HepG2 (cell line): ENCODE measurements around the gene ZMYND10. TPM values are rescaled to one million over a fixed set of nuclear protein-coding genes. Genes with fewer than 3 reads are reported as not detected.

Source experiments
- ATAC-seq: fragments of 200-7000 bp; cut with Tn5 transposase; 3 replicates; pipeline ENCODE4 v1.9.1; 2020; ENCODE audit warnings: mild to moderate bottlenecking, moderate library complexity
- BruUV-seq: library from RNA; stranded (reverse); fragments of 400-500 nt; replicated peaks from 2 replicates; lab custom pipeline; 2021; lab: Mats Ljungman, UMichigan
- CTCF ChIA-PET: fragments of 300-600 bp; formaldehyde crosslinking; extraction: SDS; loops from one replicate; lab custom pipeline; 2021; ENCODE audit warnings: low total read pairs, inconsistent platforms, low intra/inter-chr PET ratio; lab: Yijun Ruan, JAX
- POLR2A ChIA-PET: fragments of 350-600 bp; sonication (Branson Sonifier 250); formaldehyde crosslinking; loops from one replicate; lab custom pipeline; 2020; ENCODE audit warnings: antibody characterized with exemption, inconsistent platforms; lab: Yijun Ruan, JAX
- DNase-seq: peaks from one replicate; pipeline ENCODE4 v3.0.0-alpha.2; 2015; ENCODE audit warnings: low spot score
- FAIRE-seq: peaks from 3 replicates; lab custom pipeline; 2011; peaks lifted over from hg19 to GRCh38; lab: Jason Lieb, UNC
- H2AFZ ChIP-seq: one replicate; pipeline ENCODE4 v1.6.1; 2011; ENCODE audit warnings: low read length, inconsistent platforms
- H3K27ac ChIP-seq: fragments of 300-600 bp; 3 replicates; pipeline ENCODE4 v1.8.0; 2011; ENCODE audit warnings: mixed run types, mild to moderate bottlenecking, mixed read lengths, low read length, inconsistent platforms; ENCODE audit not compliant: insufficient read depth; ENCODE audit errors: extremely low read length
- H3K27me3 ChIP-seq, 2 experiments: fragments of 200-600 bp in 1 of 2; 2 replicates in 1 of 2; 3 replicates in 1 of 2; pipeline versions ENCODE4 v1.6.0 to v1.8.0; 2011; ENCODE audit warnings: low read length in 2 of 2, mild to moderate bottlenecking in 2 of 2, moderate library complexity in 2 of 2, inconsistent platforms in 1 of 2; ENCODE audit not compliant: insufficient read depth in 2 of 2, control insufficient read depth in 1 of 2
- H3K36me3 ChIP-seq, 2 experiments: fragments of 200-600 bp in 1 of 2; replicated peaks in 1 of 2; 2 replicates in 1 of 2; 3 replicates in 1 of 2; pipeline versions ENCODE4 v1.5.1 to v1.8.0; 2011; ENCODE audit warnings: low read length in 2 of 2, inconsistent platforms in 1 of 2; ENCODE audit not compliant: insufficient read depth in 2 of 2, control insufficient read depth in 1 of 2
- H3K4me1 ChIP-seq: 2 replicates; pipeline ENCODE4 v1.5.1; 2012; ENCODE audit warnings: low read length, inconsistent platforms; ENCODE audit not compliant: insufficient read depth
- H3K4me2 ChIP-seq: 2 replicates; pipeline ENCODE4 v1.6.0; 2011; ENCODE audit warnings: low read depth, low read length, inconsistent platforms
- H3K4me3 ChIP-seq, 3 experiments: fragments of 200-600 bp in 1 of 3; sonication (generic), shearing (Covaris generic) in 1 of 3; replicated peaks in 1 of 3; 2 replicates each; pipeline ENCODE4 v1.5.1; 2011 to 2016; ENCODE audit warnings: low read length in 3 of 3, inconsistent platforms in 2 of 3, low read depth in 2 of 3, mild to moderate bottlenecking in 2 of 3, control low read depth in 1 of 3, mixed read lengths in 1 of 3; ENCODE audit not compliant: insufficient read depth in 1 of 3
- H3K79me2 ChIP-seq: one replicate; pipeline ENCODE4 v1.6.1; 2011; ENCODE audit warnings: low read length, inconsistent platforms; ENCODE audit not compliant: insufficient read depth
- H3K9ac ChIP-seq: 2 replicates; pipeline ENCODE4 v1.6.0; 2011; ENCODE audit warnings: mild to moderate bottlenecking, low read depth, low read length, inconsistent platforms; ENCODE audit not compliant: insufficient read depth
- H3K9me3 ChIP-seq: 2 replicates; pipeline ENCODE4 v1.5.1; 2012; ENCODE audit warnings: mild to moderate bottlenecking, low read length
- H4K20me1 ChIP-seq: 2 replicates; pipeline ENCODE4 v1.6.0; 2011; ENCODE audit warnings: inconsistent platforms, mild to moderate bottlenecking, low read length, moderate library complexity; ENCODE audit not compliant: insufficient read depth
- GABPA ChIP-seq, 2 experiments: IDR thresholded peaks; 2 replicates each; pipeline ENCODE4 v1.6.1; 2011 to 2016; ENCODE audit warnings: low read depth in 2 of 2, low read length in 1 of 2, missing biosample characterization in 1 of 2, missing genetic modification characterization in 1 of 2
- SOX13 ChIP-seq, 3 experiments: fragments of 450-650 bp in 1 of 3; sonication (generic) in 1 of 3; formaldehyde crosslinking in 1 of 3; IDR thresholded peaks in 2 of 3; conservative IDR thresholded peaks in 1 of 3; 2 replicates each; pipeline versions ENCODE4 v1.5.0 to v1.6.1; 2016 to 2020; ENCODE audit warnings: antibody characterized with exemption in 1 of 3, mild to moderate bottlenecking in 1 of 3, missing compliant biosample characterization in 1 of 3, missing genetic modification reagents in 1 of 3, moderate library complexity in 1 of 3
- SRY ChIP-seq: sonication (generic); formaldehyde crosslinking; IDR thresholded peaks from 2 replicates; pipeline ENCODE4 v1.8.0; 2022; ENCODE audit warnings: mild to moderate bottlenecking, missing genetic modification reagents
- ZNF12 ChIP-seq: sonication (generic); formaldehyde crosslinking; IDR thresholded peaks from 2 replicates; pipeline ENCODE4 v1.5.0; 2020; ENCODE audit warnings: missing genetic modification reagents
- ZNF274 ChIP-seq: sonication (generic); formaldehyde crosslinking; IDR thresholded peaks from 2 replicates; pipeline ENCODE4 v1.5.1; 2020; ENCODE audit warnings: mild to moderate bottlenecking, missing genetic modification reagents
- ZSCAN31 ChIP-seq: sonication (generic); formaldehyde crosslinking; IDR thresholded peaks from 2 replicates; pipeline ENCODE4 v1.5.0; 2020; ENCODE audit warnings: low read depth, mild to moderate bottlenecking, missing genetic modification reagents
- WGBS: methylation state at CpG from one replicate; pipeline ENCODE4 v1.1.6; 2017; ENCODE audit warnings: low lambda C conversion rate; 5-methylcytosine and 5-hydroxymethylcytosine counted together
- in situ Hi-C: cut with HindIII; loops from 2 replicates; pipeline ENCODE4 v1.10.0; 2017; ENCODE audit warnings: low pct_unique_long_range_greater_than_20kb; ENCODE audit not compliant: extremely low pct_ligation_motif_present
- intact Hi-C: fragments of 100-400 bp; cut with micrococcal nuclease; formaldehyde crosslinking; loops from one replicate; pipeline ENCODE4 v1.10.0; 2022; ENCODE audit not compliant: unreplicated experiment
- polyA plus RNA-seq, 8 experiments: library from polyadenylated mRNA; depleted of rRNA in 3 of 8; stranded (reverse) in 7 of 8; unstranded in 1 of 8; fragments of >200 nt; fragmentation: Illumina TruSeq in 4 of 8; extraction: Trizol in 4 of 8; gene quantifications; 2 replicates each; pipeline versions ENCODE4 v1.2.1 to v1.2.3, GENCODE V29; 2011 to 2016; ENCODE audit warnings: low read depth in 4 of 8, missing spikeins in 1 of 8, mixed read lengths in 1 of 8; ENCODE audit not compliant: insufficient read depth in 1 of 8
- total RNA-seq, 5 experiments: library from RNA; depleted of rRNA; stranded (reverse); fragments of >200 nt; fragmentation: Illumina TruSeq; extraction: Trizol; gene quantifications; 2 replicates each; pipeline ENCODE4 v1.2.3, GENCODE V29; 2016; ENCODE audit warnings: low read depth in 1 of 5
- TF ChIP-seq, protein P1 (sequence below): sonication (generic); formaldehyde crosslinking; IDR thresholded peaks from 2 replicates; pipeline ENCODE4 v1.5.1; 2020; ENCODE audit warnings: missing genetic modification reagents, mild to moderate bottlenecking, borderline replicate concordance
- TF ChIP-seq, protein P2 (sequence below): sonication (generic); formaldehyde crosslinking; IDR thresholded peaks from 2 replicates; pipeline ENCODE4 v1.4.0; 2020; ENCODE audit warnings: low read depth, missing genetic modification reagents
- TF ChIP-seq, protein P3 (sequence below): conservative IDR thresholded peaks from 2 replicates; pipeline ENCODE4 v1.6.1; 2018; ENCODE audit warnings: missing genetic modification reagents

ZMYND10 gene
- total and polyA plus RNA-seq, 2 of the 13 experiments (the other 11 are each of a cell fraction or from before 2014, with no cell fraction given), result 0.60 to 0.74 TPM

DNA sequence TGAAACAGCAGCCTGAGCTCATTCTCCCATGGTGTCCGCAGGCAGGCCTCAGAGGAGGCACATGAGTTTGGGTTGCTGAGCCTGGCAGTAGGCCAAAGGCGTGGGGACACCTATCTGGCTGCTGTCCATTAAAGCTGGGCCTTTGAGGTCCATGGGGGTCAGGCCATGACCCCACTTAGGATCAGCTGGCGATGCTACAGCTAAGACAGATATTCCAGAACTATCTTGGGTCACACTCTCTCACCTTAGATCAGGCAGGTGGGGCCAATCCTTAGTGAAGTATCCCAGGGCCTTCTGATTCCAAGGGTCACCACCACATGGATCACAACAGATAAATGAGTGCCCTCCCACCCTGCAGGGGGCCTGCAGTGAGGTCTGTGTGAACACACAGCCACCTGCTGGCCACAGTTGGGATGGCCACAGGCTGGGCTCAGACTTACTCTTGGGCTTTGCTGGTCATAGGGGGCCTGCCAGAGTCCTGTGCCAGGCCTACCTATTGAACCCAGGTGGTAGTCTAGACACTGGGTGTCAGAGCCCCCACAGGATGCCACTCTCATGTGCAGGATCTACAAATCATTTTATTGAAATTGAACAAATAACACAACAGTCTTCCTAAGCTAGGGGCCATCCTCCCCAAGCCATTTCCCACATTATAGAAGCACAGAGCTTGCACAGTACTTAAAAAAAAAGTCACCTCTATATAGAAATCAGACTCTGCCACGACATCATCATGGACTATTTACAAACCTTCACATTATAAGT is 21.0 kb downstream of the ZMYND10 start (continued):
- TF ChIP-seq, protein P1, sequence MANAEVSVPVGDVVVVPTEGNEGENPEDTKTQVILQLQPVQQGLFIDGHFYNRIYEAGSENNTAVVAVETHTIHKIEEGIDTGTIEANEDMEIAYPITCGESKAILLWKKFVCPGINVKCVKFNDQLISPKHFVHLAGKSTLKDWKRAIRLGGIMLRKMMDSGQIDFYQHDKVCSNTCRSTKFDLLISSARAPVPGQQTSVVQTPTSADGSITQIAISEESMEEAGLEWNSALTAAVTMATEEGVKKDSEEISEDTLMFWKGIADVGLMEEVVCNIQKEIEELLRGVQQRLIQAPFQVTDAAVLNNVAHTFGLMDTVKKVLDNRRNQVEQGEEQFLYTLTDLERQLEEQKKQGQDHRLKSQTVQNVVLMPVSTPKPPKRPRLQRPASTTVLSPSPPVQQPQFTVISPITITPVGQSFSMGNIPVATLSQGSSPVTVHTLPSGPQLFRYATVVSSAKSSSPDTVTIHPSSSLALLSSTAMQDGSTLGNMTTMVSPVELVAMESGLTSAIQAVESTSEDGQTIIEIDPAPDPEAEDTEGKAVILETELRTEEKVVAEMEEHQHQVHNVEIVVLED (CRISPR knock-in tag), result peak; percentile 28; the same call in 1 of the 2 replicates
- TF ChIP-seq ZSCAN31 (CRISPR knock-in tag), result peak; percentile 64; the same call in 1 of the 2 replicates
- TF ChIP-seq, all 625 proteins: peak for 141

DNA sequence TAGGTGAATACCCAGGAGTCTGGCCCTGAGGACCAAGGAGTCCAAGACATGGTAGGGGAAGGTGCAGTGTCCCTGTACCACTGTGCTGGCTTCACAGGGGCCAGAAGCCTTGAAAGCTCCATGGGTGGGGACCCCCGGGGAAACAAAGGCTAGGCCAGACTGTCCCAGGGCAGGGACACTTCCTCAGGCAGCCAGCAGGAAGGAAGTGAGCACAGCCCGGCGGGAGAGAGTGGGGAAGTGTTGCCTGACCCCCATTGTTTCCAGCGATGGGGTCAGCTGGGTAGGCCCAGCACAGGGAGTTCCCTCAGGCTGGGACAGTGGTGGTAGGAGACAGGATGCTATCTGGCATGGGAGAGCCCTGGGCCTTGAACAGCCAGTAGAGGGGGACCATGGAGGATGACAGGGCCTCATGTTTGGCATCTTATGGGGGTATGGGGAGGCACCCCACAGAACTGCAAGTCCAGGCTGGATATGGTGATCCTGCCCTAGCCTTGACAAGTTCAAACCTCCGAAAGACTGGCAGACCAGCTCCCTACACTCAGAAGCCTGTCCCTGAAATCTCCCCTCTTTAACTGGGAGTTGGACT is 21.8 kb downstream of the ZMYND10 start:
- Histone ChIP-seq H4K20me1 (no peaks in the 10 kb centered on the region), H3K9ac (peak overlapping the region; percentile 7; the same call in 1 of the 2 replicates)
- intact Hi-C loops, result loop anchor here (1.0 kb wide), 2 partner anchors 20 to 49 kb away; partner anchors contain the start of gene HYAL1
- TF ChIP-seq, protein P2, sequence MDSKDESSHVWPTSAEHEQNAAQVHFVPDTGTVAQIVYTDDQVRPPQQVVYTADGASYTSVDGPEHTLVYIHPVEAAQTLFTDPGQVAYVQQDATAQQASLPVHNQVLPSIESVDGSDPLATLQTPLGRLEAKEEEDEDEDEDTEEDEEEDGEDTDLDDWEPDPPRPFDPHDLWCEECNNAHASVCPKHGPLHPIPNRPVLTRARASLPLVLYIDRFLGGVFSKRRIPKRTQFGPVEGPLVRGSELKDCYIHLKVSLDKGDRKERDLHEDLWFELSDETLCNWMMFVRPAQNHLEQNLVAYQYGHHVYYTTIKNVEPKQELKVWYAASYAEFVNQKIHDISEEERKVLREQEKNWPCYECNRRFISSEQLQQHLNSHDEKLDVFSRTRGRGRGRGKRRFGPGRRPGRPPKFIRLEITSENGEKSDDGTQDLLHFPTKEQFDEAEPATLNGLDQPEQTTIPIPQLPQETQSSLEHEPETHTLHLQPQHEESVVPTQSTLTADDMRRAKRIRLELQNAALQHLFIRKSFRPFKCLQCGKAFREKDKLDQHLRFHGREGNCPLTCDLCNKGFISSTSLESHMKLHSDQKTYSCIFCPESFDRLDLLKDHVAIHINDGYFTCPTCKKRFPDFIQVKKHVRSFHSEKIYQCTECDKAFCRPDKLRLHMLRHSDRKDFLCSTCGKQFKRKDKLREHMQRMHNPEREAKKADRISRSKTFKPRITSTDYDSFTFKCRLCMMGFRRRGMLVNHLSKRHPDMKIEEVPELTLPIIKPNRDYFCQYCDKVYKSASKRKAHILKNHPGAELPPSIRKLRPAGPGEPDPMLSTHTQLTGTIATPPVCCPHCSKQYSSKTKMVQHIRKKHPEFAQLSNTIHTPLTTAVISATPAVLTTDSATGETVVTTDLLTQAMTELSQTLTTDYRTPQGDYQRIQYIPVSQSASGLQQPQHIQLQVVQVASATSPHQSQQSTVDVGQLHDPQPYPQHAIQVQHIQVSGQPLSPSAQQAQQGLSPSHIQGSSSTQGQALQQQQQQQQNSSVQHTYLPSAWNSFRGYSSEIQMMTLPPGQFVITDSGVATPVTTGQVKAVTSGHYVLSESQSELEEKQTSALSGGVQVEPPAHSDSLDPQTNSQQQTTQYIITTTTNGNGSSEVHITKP (CRISPR knock-in tag), result 0 out of 2 replicates have a peak, but pooled peaks have one; percentile 6
- TF ChIP-seq ZNF274 (CRISPR knock-in tag) (0 out of 2 replicates have a peak, but pooled peaks have one; percentile 6), SOX13 (IDR thresholded peaks at IDR 0.05) (no peak), SOX13 (CRISPR knock-in tag; conservative IDR thresholded peaks at IDR 0.05 in 1 of 2, IDR thresholded peaks at IDR 0.05 in 1 of 2) (0 out of 4 replicates have a peak, but pooled peaks of 1 of the 2 experiments have one; percentile 6), ZNF12 (CRISPR knock-in tag) (no peak), SRY (CRISPR knock-in tag) (0 out of 2 replicates have a peak, but pooled peaks have one; percentile 52), GABPA (IDR thresholded peaks at IDR 0.05; ENCODE audit: low read depth, low read length) (no peak), GABPA (CRISPR knock-in tag; IDR thresholded peaks at IDR 0.05; ENCODE audit: low read depth) (0 out of 2 replicates have a peak, but pooled peaks have one; percentile 10)
- TF ChIP-seq, protein P3, sequence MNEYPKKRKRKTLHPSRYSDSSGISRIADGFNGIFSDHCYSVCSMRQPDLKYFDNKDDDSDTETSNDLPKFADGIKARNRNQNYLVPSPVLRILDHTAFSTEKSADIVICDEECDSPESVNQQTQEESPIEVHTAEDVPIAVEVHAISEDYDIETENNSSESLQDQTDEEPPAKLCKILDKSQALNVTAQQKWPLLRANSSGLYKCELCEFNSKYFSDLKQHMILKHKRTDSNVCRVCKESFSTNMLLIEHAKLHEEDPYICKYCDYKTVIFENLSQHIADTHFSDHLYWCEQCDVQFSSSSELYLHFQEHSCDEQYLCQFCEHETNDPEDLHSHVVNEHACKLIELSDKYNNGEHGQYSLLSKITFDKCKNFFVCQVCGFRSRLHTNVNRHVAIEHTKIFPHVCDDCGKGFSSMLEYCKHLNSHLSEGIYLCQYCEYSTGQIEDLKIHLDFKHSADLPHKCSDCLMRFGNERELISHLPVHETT, result no peak

More for the DNA sequence above, 21.8 kb downstream of the ZMYND10 start:
- Histone ChIP-seq H2AFZ (no peak overlapping the region), H3K4me2 (peak overlapping the region; percentile 94; the same call in 1 of the 2 replicates), H3K27me3 (no peaks in the 10 kb centered on the region; a peak in 1 of 5 replicates), H3K36me3 (peaks cover 3 to 21% of the 10 kb centered on the region in 2 experiments; a peak in 4 of 5 replicates), H3K27ac (peak overlapping the region; percentile 100), H3K9me3 (no peaks in the 10 kb centered on the region), H3K4me1 (peaks cover 69% of the 10 kb centered on the region), H3K4me3 (peak overlapping the region in 1 of 3 experiments; percentile 17; a peak in 1 of 6 replicates), H3K79me2 (peaks cover 35% of the 10 kb centered on the region)
- POLR2A ChIA-PET, result interaction anchor here (0.7 to 13.0 kb wide), 10 partner anchors 13 to 66 kb away, joined by 3 to 222 read pairs (median 6); partner anchors contain the start of genes CYB561D2, HYAL1, HYAL3 and IFRD2
- ATAC-seq (no peak), FAIRE-seq (no peak), DNase-seq (no peak)
- in situ Hi-C loops, result loop anchor here (5.0 kb wide), 1 partner anchor 61 kb away; no protein-coding TSS in a partner anchor
- CTCF ChIA-PET, result interaction anchor here (1.1 to 1.5 kb wide), 4 partner anchors 21 to 66 kb away, joined by 4 to 14 read pairs (median 7); partner anchors contain the start of genes HYAL1 and IFRD2
- WGBS, result 62% methylated on average over 3 of the region's 5 CpGs
- BruUV-seq, result no TSS peak
